Keratinocyte (primary cell): ENCODE data around the gene HOTAIR.

Source experiments
- EZH2 ChIP-seq: IDR thresholded peaks from one replicate; pipeline ENCODE4 v1.6.1; 2012; ENCODE audit warnings: inconsistent platforms, mild to moderate bottlenecking, low read length, moderate library complexity
- TF ChIP-seq, protein P1 (sequence below), 3 experiments: IDR thresholded peaks in 1 of 3; conservative IDR thresholded peaks in 1 of 3; optimal IDR thresholded peaks in 1 of 3; 2 replicates in 2 of 3; 3 replicates in 1 of 3; pipeline versions ENCODE3 to v1.5.1; 2011; ENCODE audit warnings: low read length in 3 of 3, mild to moderate bottlenecking in 3 of 3, moderate library complexity in 2 of 3, control low read depth in 1 of 3, inconsistent platforms in 1 of 3; ENCODE audit not compliant: insufficient read depth in 2 of 3; ENCODE audit errors: extremely low read depth in 1 of 3

DNA sequence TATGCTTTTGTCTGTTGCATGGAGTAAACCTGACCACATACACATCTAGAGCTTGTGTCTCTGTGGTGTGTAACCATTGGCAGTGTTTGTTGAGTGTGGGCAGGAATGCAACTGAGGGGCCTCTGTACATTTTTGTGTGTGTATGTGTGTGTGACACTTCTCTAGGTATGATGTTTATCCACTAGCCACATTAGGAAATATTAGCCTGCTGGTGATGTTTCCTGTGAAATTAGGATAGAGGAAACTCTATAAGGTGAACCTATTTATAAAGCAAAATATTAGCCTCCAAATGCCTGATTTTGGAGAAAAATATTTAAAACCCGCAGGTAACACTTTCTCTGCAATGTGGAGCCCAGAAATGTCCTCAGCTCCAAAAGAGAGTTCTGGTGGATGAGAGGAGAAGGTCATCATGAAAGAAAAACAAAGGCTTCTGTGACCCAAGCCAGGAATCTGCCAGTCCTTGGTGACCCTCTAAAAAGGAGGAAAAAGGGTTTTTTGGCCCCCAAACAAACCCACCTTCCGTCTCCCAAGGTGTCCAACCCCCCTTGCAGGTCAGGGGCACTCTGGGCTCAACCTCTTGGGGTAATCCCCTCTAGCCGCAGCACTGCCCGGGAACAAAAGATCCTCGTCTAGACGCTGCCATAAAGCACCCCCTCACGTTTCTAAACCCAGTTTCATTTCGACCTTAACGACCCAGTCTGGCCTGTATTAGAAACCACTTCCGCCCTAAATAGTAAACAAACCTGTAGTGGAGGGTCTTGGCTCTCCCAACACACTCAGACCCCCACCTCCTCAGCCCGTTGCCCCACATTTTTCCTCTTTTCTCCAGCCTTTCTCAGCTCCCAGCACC lies 3.1 kb upstream of the HOTAIR start:
- TF ChIP-seq, protein P1, sequence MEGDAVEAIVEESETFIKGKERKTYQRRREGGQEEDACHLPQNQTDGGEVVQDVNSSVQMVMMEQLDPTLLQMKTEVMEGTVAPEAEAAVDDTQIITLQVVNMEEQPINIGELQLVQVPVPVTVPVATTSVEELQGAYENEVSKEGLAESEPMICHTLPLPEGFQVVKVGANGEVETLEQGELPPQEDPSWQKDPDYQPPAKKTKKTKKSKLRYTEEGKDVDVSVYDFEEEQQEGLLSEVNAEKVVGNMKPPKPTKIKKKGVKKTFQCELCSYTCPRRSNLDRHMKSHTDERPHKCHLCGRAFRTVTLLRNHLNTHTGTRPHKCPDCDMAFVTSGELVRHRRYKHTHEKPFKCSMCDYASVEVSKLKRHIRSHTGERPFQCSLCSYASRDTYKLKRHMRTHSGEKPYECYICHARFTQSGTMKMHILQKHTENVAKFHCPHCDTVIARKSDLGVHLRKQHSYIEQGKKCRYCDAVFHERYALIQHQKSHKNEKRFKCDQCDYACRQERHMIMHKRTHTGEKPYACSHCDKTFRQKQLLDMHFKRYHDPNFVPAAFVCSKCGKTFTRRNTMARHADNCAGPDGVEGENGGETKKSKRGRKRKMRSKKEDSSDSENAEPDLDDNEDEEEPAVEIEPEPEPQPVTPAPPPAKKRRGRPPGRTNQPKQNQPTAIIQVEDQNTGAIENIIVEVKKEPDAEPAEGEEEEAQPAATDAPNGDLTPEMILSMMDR (optimal IDR thresholded peaks at IDR 0.05 in 1 of 3, IDR thresholded peaks at IDR 0.05 in 1 of 3, conservative IDR thresholded peaks at IDR 0.05 in 1 of 3; ENCODE audit: extremely low read depth in 1 of 3, insufficient read depth in 2 of 3, low read length in 3 of 3), result no peak
- no peak for TF ChIP-seq EZH2
